Breast epithelium (tissue), 3 donors: ENCODE results near the gene RBM33.

Source experiments
- CTCF ChIP-seq, 3 donors: fragments of 450-650 bp; IDR thresholded peaks; one replicate each; pipeline ENCODE4 v1.5.1; 2016 to 2017; ENCODE audit warnings: antibody characterized with exemption in 3 of 3, mild to moderate bottlenecking in 3 of 3, moderate library complexity in 3 of 3
- POLR2A ChIP-seq: fragments of 450-650 bp; IDR thresholded peaks from one replicate; pipeline ENCODE4 v1.6.1; 2016; ENCODE audit warnings: antibody characterized with exemption, mild to moderate bottlenecking, moderate library complexity
- POLR2AphosphoS5 ChIP-seq, 3 donors: sonication (generic); formaldehyde crosslinking; IDR thresholded peaks; one replicate each; pipeline ENCODE4 v1.6.1; 2017; ENCODE audit warnings: antibody characterized with exemption in 3 of 3

GRCh38 chr7:155797262-155798250 lies 153.1 kb downstream of the RBM33 start:
- TF ChIP-seq CTCF (IDR thresholded peaks at IDR 0.05) (no peak), POLR2A (no peak), POLR2AphosphoS5 (IDR thresholded peaks at IDR 0.05) (no peak)
